Kidney epithelial cell (primary cell): ENCODE results near the gene CCDC195. TPM values are rescaled to one million over a fixed set of nuclear protein-coding genes. Genes with fewer than 3 reads are reported as not detected.

ENCODE experiments used
- DNase-seq: peaks from one replicate; pipeline ENCODE4 v3.0.0-alpha.2; 2010; ENCODE audit warnings: low read depth
- H3K27me3 ChIP-seq: 2 replicates; pipeline ENCODE4 v1.6.0; 2011; ENCODE audit warnings: low read length; ENCODE audit not compliant: control insufficient read depth, insufficient read depth
- H3K36me3 ChIP-seq: 2 replicates; pipeline ENCODE4 v1.5.1; 2011; ENCODE audit warnings: low read length; ENCODE audit not compliant: control insufficient read depth, insufficient read depth
- H3K4me3 ChIP-seq: 2 replicates; pipeline ENCODE4 v1.5.1; 2011; ENCODE audit warnings: low read depth, mild to moderate bottlenecking, control low read depth, low read length
- CTCF ChIP-seq: IDR thresholded peaks from 2 replicates; pipeline ENCODE4 v1.5.1; 2011; ENCODE audit warnings: mild to moderate bottlenecking, moderate library complexity, low read length, control low read depth, inconsistent platforms; ENCODE audit not compliant: insufficient read depth, poor library complexity, severe bottlenecking
- total RNA-seq: library from RNA; depleted of rRNA; stranded (reverse); fragments of >200 nt; gene quantifications from 2 replicates; pipeline ENCODE4 v1.2.3, GENCODE V29; 2015

The CCDC195 gene
- total RNA-seq, 1 donor from 2014 or later: not detected

GRCh38 chr2:224658780-224659405 is 57.3 kb downstream of the CCDC195 start:
- no peak overlapping the region for H3K4me3 ChIP-seq
- no peaks in the 10 kb centered on the region for H3K36me3 ChIP-seq
- TF ChIP-seq CTCF: no peak
- DNase-seq: no peak
- no peaks in the 10 kb centered on the region for H3K27me3 ChIP-seq

- Histone ChIP-seq H3K27me3 (no peaks in the 10 kb centered on the region), H3K36me3 (no peaks in the 10 kb centered on the region), H3K4me3 (no peak overlapping the region)
- no peak for DNase-seq
- no peak for TF ChIP-seq CTCF
Observed at GRCh38 chr2:224657349-224657748, 58.8 kb downstream of the CCDC195 start.

GRCh38 chr2:224655006-224655537 is 61.1 kb downstream of the CCDC195 start:
- Histone ChIP-seq H3K27me3 (no peaks in the 10 kb centered on the region), H3K4me3 (no peak overlapping the region), H3K36me3 (no peaks in the 10 kb centered on the region)
- no peak for DNase-seq
- no peak for TF ChIP-seq CTCF

Other genes starting within 250 kb of the CCDC195 start
- gene CUL3, start 131.0 kb downstream of the CCDC195 start, total RNA-seq: 53.3 and 62.4 TPM in 2 replicates